ENCODE results near the gene NIPA2.

NIPA2 gene

DNA sequence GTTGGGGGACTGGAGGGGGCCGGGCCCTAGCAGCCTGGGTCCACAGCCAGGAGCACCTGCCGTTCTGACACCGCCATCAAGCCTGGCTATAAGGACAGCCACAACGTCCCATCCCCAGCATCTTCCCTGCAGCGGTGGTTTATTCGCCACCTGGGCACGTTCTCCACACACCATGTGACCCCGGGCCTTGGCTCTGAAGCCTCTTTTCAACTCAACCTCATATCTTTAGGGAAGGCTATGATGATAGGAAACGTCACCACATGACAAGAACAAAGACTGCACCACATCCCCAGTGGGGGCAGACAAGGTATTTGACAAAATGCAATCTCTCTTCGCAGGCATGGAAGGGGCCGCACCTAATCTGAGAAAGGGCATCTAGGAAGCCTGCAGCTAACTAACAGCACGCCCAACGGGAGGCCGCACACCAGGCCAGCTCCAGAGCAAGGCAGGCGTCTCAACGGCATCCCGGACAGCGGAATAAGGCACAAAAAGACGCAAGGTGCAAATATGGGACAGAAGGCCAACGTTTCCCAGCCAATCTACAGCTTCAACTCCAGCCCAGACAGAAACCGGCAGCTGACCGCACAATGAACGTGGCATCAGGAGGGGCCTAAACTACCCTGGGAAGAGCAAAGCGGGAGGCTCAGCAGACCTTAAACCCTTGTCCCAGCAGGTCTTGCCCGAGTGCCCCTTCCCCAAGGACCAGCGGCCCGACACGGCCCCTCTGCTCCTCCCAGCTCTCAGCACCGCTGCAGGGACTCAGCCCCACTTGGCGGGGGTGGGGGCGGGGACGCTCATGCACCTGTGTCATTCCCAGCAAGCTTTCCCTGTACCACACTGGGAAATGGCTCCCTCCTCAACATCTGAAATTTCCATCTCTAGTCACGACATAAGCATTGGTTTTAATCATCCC lies 41.9 kb downstream of the NIPA2 start:
- no peak overlapping the region for H3K9ac ChIP-seq (ENCODE audit: low read length)
- peaks cover 9% of the 10 kb centered on the region for H3K36me3 ChIP-seq (ENCODE audit: control insufficient read depth, low read depth, low read length)
- no peak overlapping the region for H3K4me3 ChIP-seq (ENCODE audit: low read length)
- no peaks in the 10 kb centered on the region for H3K27me3 ChIP-seq (ENCODE audit: control insufficient read depth, insufficient read depth, low read length)
- no peak overlapping the region for H3K27ac ChIP-seq (ENCODE audit: low read length)
- H3K9me3 ChIP-seq (ENCODE audit: control insufficient read depth, low read depth, low read length): no peaks in the 10 kb centered on the region
- H3K4me1 ChIP-seq (ENCODE audit: control insufficient read depth, low read depth, low read length): no peaks in the 10 kb centered on the region

GRCh38 chr15:22880981-22881738 lies 42.7 kb downstream of the NIPA2 start:
- Histone ChIP-seq H3K4me3 (ENCODE audit: low read length) (no peak overlapping the region), H3K36me3 (ENCODE audit: control insufficient read depth, low read depth, low read length) (peaks cover 9% of the 10 kb centered on the region), H3K27ac (ENCODE audit: low read length) (no peak overlapping the region), H3K27me3 (ENCODE audit: control insufficient read depth, insufficient read depth, low read length) (no peaks in the 10 kb centered on the region), H3K9ac (ENCODE audit: low read length) (no peak overlapping the region), H3K4me1 (ENCODE audit: control insufficient read depth, low read depth, low read length) (no peaks in the 10 kb centered on the region), H3K9me3 (ENCODE audit: control insufficient read depth, low read depth, low read length) (no peaks in the 10 kb centered on the region)

GRCh38 chr15:22881739-22882440 lies 43.4 kb downstream of the NIPA2 start:
- H3K4me3 ChIP-seq (ENCODE audit: low read length): no peak overlapping the region
- no peaks in the 10 kb centered on the region for H3K9me3 ChIP-seq (ENCODE audit: control insufficient read depth, low read depth, low read length)
- no peaks in the 10 kb centered on the region for H3K4me1 ChIP-seq (ENCODE audit: control insufficient read depth, low read depth, low read length)
- H3K27me3 ChIP-seq (ENCODE audit: control insufficient read depth, insufficient read depth, low read length): no peaks in the 10 kb centered on the region
- H3K9ac ChIP-seq (ENCODE audit: low read length): no peak overlapping the region
- H3K36me3 ChIP-seq (ENCODE audit: control insufficient read depth, low read depth, low read length): peaks cover 9% of the 10 kb centered on the region
- H3K27ac ChIP-seq (ENCODE audit: low read length): no peak overlapping the region

DNA sequence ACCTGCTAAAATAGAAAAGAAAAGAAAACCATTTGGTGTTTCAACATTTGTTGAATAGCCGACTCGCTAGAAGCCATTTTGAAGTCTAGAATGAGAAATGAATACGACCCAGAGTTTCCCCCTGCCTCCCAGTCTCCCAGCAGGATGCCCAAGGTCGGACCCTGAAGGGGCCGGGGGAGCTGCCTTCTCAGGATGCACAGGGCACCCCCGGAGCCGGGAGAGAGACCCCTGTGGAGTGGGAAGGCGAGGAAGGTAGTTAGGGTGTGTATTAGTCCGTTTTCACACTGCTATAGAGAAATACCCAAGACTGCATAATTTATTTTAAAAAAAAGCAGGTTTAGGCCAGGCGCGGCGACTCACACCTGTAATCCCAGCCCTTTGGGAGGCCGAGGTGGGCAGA lies 44.7 kb downstream of the NIPA2 start:
- no peaks in the 10 kb centered on the region for H3K4me1 ChIP-seq (ENCODE audit: control insufficient read depth, low read depth, low read length)
- H3K36me3 ChIP-seq (ENCODE audit: control insufficient read depth, low read depth, low read length): peaks cover 9% of the 10 kb centered on the region
- no peak overlapping the region for H3K9ac ChIP-seq (ENCODE audit: low read length)
- no peak overlapping the region for H3K27ac ChIP-seq (ENCODE audit: low read length)
- H3K4me3 ChIP-seq (ENCODE audit: low read length): no peak overlapping the region
- no peaks in the 10 kb centered on the region for H3K9me3 ChIP-seq (ENCODE audit: control insufficient read depth, low read depth, low read length)
- H3K27me3 ChIP-seq (ENCODE audit: control insufficient read depth, insufficient read depth, low read length): no peaks in the 10 kb centered on the region

- Histone ChIP-seq H3K36me3 (ENCODE audit: control insufficient read depth, low read depth, low read length) (peaks cover 9% of the 10 kb centered on the region), H3K4me3 (ENCODE audit: low read length) (no peak overlapping the region), H3K9ac (ENCODE audit: low read length) (no peak overlapping the region), H3K9me3 (ENCODE audit: control insufficient read depth, low read depth, low read length) (no peaks in the 10 kb centered on the region), H3K4me1 (ENCODE audit: control insufficient read depth, low read depth, low read length) (no peaks in the 10 kb centered on the region), H3K27ac (ENCODE audit: low read length) (no peak overlapping the region), H3K27me3 (ENCODE audit: control insufficient read depth, insufficient read depth, low read length) (no peaks in the 10 kb centered on the region)
Measured at GRCh38 chr15:22884344-22884743, 45.9 kb downstream of the NIPA2 start.

DNA sequence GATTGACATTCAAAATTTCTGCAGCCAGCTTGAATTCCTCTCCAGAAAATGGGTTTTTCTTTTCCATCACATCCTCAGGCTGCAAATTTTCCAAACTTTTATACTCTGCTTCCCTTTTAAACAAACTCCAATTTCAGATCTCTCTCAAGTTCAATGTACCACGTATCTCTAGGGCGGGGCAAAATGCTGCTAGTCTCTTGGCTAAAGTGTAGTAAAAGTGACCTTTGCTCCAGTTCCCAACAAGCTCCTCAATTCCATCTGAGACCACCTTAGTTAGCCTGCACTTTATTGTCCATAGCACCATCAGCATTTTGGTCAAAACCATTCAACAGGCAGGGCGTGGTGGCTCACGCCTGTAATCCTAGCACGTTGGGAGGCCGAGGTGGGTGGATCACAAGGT lies 46.7 kb downstream of the NIPA2 start:
- Histone ChIP-seq H3K4me3 (ENCODE audit: low read length) (no peak overlapping the region), H3K27ac (ENCODE audit: low read length) (no peak overlapping the region), H3K9me3 (ENCODE audit: control insufficient read depth, low read depth, low read length) (no peaks in the 10 kb centered on the region), H3K27me3 (ENCODE audit: control insufficient read depth, insufficient read depth, low read length) (no peaks in the 10 kb centered on the region), H3K4me1 (ENCODE audit: control insufficient read depth, low read depth, low read length) (no peaks in the 10 kb centered on the region), H3K9ac (ENCODE audit: low read length) (no peak overlapping the region), H3K36me3 (ENCODE audit: control insufficient read depth, low read depth, low read length) (peaks cover 9% of the 10 kb centered on the region)

GRCh38 chr15:22887157-22887951 lies 48.9 kb downstream of the NIPA2 start:
- H3K4me3 ChIP-seq (ENCODE audit: low read length): no peak overlapping the region
- peaks cover 6% of the 10 kb centered on the region for H3K36me3 ChIP-seq (ENCODE audit: control insufficient read depth, low read depth, low read length)

DNA sequence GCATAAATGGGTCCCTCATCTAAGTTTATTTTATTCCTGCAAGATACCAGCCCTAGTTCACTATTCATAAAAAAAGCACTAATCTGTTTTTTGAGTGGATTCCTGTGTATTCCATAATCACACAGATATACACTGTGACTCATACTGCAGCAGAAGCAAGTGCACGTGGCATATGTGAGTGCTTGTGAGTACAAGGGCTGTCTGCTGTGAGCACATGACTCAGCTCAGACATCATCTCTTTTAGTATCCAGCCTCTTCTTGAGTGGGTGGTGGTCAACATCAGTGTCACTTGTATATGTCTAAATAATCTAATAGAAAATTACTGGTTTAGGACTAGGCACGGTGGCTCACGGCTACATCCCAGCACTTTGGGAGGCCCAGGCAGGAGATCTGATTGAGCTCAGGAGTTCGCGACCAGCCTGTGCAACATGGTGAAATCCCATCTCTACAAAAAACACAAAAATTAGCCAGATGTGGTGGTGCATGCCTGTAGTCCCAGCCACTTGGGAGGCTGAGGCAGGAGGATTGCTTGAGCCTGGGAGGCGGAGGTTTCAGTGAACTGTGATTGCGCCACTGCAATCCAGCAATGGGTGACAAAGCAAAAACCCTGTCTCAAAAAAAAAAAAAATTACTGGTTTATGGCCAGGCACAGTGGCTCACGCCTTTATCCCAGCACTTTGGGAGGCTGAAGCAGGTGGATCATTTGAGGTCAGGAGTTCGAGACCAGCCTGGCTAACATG lies 49.8 kb downstream of the NIPA2 start:
- no peaks in the 10 kb centered on the region for H3K9me3 ChIP-seq (ENCODE audit: control insufficient read depth, low read depth, low read length)
- H3K27ac ChIP-seq (ENCODE audit: low read length): no peak overlapping the region
- no peaks in the 10 kb centered on the region for H3K27me3 ChIP-seq (ENCODE audit: control insufficient read depth, insufficient read depth, low read length)
- no peak overlapping the region for H3K9ac ChIP-seq (ENCODE audit: low read length)
- no peaks in the 10 kb centered on the region for H3K36me3 ChIP-seq (ENCODE audit: control insufficient read depth, low read depth, low read length)
- no peaks in the 10 kb centered on the region for H3K4me1 ChIP-seq (ENCODE audit: control insufficient read depth, low read depth, low read length)
- H3K4me3 ChIP-seq (ENCODE audit: low read length): no peak overlapping the region

More at GRCh38 chr15:22887157-22887951, 48.9 kb downstream of the NIPA2 start:
- Histone ChIP-seq H3K9ac (ENCODE audit: low read length) (no peak overlapping the region), H3K4me1 (ENCODE audit: control insufficient read depth, low read depth, low read length) (no peaks in the 10 kb centered on the region), H3K27ac (ENCODE audit: low read length) (no peak overlapping the region), H3K27me3 (ENCODE audit: control insufficient read depth, insufficient read depth, low read length) (no peaks in the 10 kb centered on the region), H3K9me3 (ENCODE audit: control insufficient read depth, low read depth, low read length) (no peaks in the 10 kb centered on the region)

DNA sequence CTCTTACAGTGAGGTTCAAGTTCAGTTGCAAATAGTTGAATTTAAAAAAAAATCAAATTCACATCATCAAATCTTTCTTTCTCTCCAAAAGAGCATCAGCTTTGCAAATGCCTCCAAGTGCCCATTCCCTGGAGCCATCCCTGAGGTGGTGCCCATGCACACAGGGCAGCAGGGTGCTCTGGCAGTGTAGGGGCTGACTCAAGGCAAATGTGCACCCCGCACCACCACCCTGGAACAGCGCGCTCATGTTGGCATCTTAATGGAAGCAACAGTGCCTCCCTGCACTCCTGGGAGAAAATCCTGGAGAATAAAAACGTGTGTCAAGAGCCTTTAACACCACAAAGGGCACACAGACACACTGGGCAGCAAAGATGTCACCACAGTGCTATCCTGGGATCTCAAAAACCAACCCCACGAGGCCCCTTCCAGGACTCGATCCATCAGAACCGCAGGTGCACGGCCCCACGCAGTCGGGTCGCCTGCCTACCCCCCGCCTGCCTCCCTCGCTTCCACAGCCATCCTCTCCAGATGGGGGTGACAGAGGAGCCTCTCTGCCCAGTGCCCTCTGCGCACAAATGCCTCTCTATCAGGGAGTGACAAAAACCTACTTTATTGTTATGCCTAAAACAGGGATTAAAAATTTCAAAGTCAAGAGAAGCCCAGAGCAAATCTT lies 50.8 kb downstream of the NIPA2 start:
- Histone ChIP-seq H3K9ac (ENCODE audit: low read length) (no peak overlapping the region), H3K9me3 (ENCODE audit: control insufficient read depth, low read depth, low read length) (no peaks in the 10 kb centered on the region), H3K36me3 (ENCODE audit: control insufficient read depth, low read depth, low read length) (no peaks in the 10 kb centered on the region), H3K27ac (ENCODE audit: low read length) (no peak overlapping the region), H3K4me1 (ENCODE audit: control insufficient read depth, low read depth, low read length) (no peaks in the 10 kb centered on the region), H3K4me3 (ENCODE audit: low read length) (no peak overlapping the region), H3K27me3 (ENCODE audit: control insufficient read depth, insufficient read depth, low read length) (no peaks in the 10 kb centered on the region)

DNA sequence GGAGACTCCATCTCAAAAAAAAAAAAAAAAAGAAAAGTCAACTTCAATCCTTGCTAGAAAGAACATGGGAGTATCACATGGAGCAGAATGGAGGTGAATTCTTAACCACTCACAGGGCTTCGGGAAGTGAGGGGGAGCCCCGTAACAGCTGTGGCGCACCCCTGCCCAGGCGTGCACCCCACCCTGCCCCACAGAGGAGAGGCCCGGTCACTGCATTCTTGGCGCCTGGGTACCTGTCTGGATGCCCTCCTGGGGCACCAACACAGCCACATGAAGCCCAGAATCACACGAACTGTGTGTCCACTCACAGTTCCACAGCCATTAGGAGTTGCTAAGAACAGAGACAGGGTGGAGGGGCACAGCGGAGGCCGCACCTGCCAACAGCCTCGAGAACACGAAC lies 51.8 kb downstream of the NIPA2 start:
- Histone ChIP-seq H3K27ac (ENCODE audit: low read length) (no peak overlapping the region), H3K9ac (ENCODE audit: low read length) (no peak overlapping the region), H3K36me3 (ENCODE audit: control insufficient read depth, low read depth, low read length) (no peaks in the 10 kb centered on the region), H3K4me1 (ENCODE audit: control insufficient read depth, low read depth, low read length) (no peaks in the 10 kb centered on the region), H3K27me3 (ENCODE audit: control insufficient read depth, insufficient read depth, low read length) (no peaks in the 10 kb centered on the region), H3K4me3 (ENCODE audit: low read length) (no peak overlapping the region), H3K9me3 (ENCODE audit: control insufficient read depth, low read depth, low read length) (no peaks in the 10 kb centered on the region)

All from iPS-18a (cell line).